GM23338 (cell line): ENCODE results near the gene LPAR1. TPM values are rescaled to one million over a fixed set of nuclear protein-coding genes. Genes with fewer than 3 reads are reported as not detected.

Source experiments
- ATAC-seq: fragments of 200-7000 bp; cut with Tn5 transposase; 3 replicates; pipeline ENCODE4 v1.9.1; 2020
- DNase-seq: peaks from one replicate; pipeline ENCODE4 v3.0.0-alpha.2; 2015; ENCODE audit warnings: low spot score
- H2AFZ ChIP-seq: fragments of 200-600 bp; sonication (generic); 2 replicates; pipeline ENCODE4 v1.8.0; 2016; ENCODE audit warnings: antibody characterized with exemption, mild to moderate bottlenecking, moderate library complexity
- H3F3A ChIP-seq: fragments of 200-600 bp; sonication (generic); replicated peaks from 2 replicates; pipeline ENCODE4 v1.8.0; 2017; ENCODE audit warnings: antibody characterized with exemption, mixed run types, low read depth
- H3K27ac ChIP-seq: fragments of 200-600 bp; sonication (generic); 2 replicates; pipeline ENCODE4 v1.6.1; 2016; ENCODE audit warnings: low read depth
- H3K27me3 ChIP-seq: fragments of 200-600 bp; sonication (generic); 2 replicates; pipeline ENCODE4 v1.8.0; 2016; ENCODE audit warnings: mild to moderate bottlenecking, mixed run types, moderate library complexity; ENCODE audit not compliant: insufficient read depth
- H3K36me3 ChIP-seq: fragments of 200-600 bp; sonication (generic); 2 replicates; pipeline ENCODE4 v1.8.0; 2016; ENCODE audit warnings: mild to moderate bottlenecking; ENCODE audit not compliant: insufficient read depth
- H3K4me1 ChIP-seq: fragments of 200-600 bp; sonication (generic); 2 replicates; pipeline ENCODE4 v1.8.0; 2016; ENCODE audit warnings: mild to moderate bottlenecking, moderate library complexity; ENCODE audit not compliant: insufficient read depth
- H3K4me2 ChIP-seq: fragments of 200-600 bp; sonication (generic); 2 replicates; pipeline ENCODE4 v1.7.1; 2017; ENCODE audit warnings: mixed run types
- H3K4me3 ChIP-seq: fragments of 200-600 bp; sonication (generic); 2 replicates; pipeline ENCODE4 v1.6.1; 2016; ENCODE audit warnings: mixed run types
- H3K79me2 ChIP-seq: fragments of 200-600 bp; sonication (generic); replicated peaks from 2 replicates; pipeline ENCODE4 v1.8.0; 2017; ENCODE audit warnings: mild to moderate bottlenecking; ENCODE audit not compliant: insufficient read depth
- H3K9me2 ChIP-seq: fragments of 200-600 bp; sonication (generic); 2 replicates; pipeline ENCODE4 v1.8.0; 2017; ENCODE audit not compliant: insufficient read depth
- H4K20me1 ChIP-seq: fragments of 200-600 bp; sonication (generic); replicated peaks from 2 replicates; pipeline ENCODE4 v1.8.0; 2017; ENCODE audit warnings: mild to moderate bottlenecking; ENCODE audit not compliant: insufficient read depth
- H3K27ac Mint-ChIP-seq: 2 replicates; pipeline ENCODE4 v1.8.0; 2020; ENCODE audit warnings: inconsistent platforms, mild to moderate bottlenecking, moderate library complexity, mixed read lengths
- H3K27me3 Mint-ChIP-seq: 3 replicates; pipeline ENCODE4 v1.8.0; 2022; ENCODE audit warnings: low read depth, mild to moderate bottlenecking, moderate library complexity, mixed read lengths, inconsistent platforms; ENCODE audit not compliant: insufficient read depth, poor library complexity
- H3K36me3 Mint-ChIP-seq: 3 replicates; pipeline ENCODE4 v1.8.0; 2021; ENCODE audit warnings: low read depth, mild to moderate bottlenecking, inconsistent platforms, moderate library complexity, mixed read lengths
- H3K4me1 Mint-ChIP-seq: 3 replicates; pipeline ENCODE4 v1.8.0; 2020; ENCODE audit warnings: mild to moderate bottlenecking, inconsistent platforms, mixed read lengths
- H3K4me3 Mint-ChIP-seq: 3 replicates; pipeline ENCODE4 v1.8.0; 2021; ENCODE audit warnings: moderate library complexity, mild to moderate bottlenecking, inconsistent platforms, mixed read lengths
- H3K9me3 Mint-ChIP-seq: 3 replicates; pipeline ENCODE4 v1.8.0; 2020; ENCODE audit warnings: moderate library complexity, mild to moderate bottlenecking, inconsistent platforms, mixed read lengths
- CREB1 ChIP-seq: fragments of 250-450 bp; sonication (Bioruptor Pico); IDR thresholded peaks from 2 replicates; pipeline ENCODE4 v1.5.0; 2020; ENCODE audit warnings: low read depth, mild to moderate bottlenecking, moderate library complexity
- CTCF ChIP-seq, 2 experiments: fragments of 200-600 bp in 1 of 2; sonication (generic) in 1 of 2; conservative IDR thresholded peaks; 2 replicates each; pipeline versions ENCODE4 v1.5.1 to v1.6.1; 2016 to 2017; ENCODE audit warnings: antibody characterized with exemption in 2 of 2, low read depth in 2 of 2, mild to moderate bottlenecking in 2 of 2, moderate library complexity in 1 of 2
- ETS1 ChIP-seq: IDR thresholded peaks from 2 replicates; pipeline ENCODE4 v1.6.1; 2016; ENCODE audit warnings: antibody characterized with exemption
- EZH2 ChIP-seq: fragments of 200-600 bp; sonication (generic); IDR thresholded peaks from one replicate; pipeline ENCODE4 v1.8.0; 2017; ENCODE audit warnings: antibody characterized with exemption, mild to moderate bottlenecking, low read depth; ENCODE audit not compliant: unreplicated experiment
- EZH2phosphoT487 ChIP-seq: fragments of 200-600 bp; sonication (generic); IDR thresholded peaks from one replicate; pipeline ENCODE4 v1.8.1; 2018; ENCODE audit warnings: antibody characterized with exemption; ENCODE audit not compliant: unreplicated experiment
- JUNB ChIP-seq: IDR thresholded peaks from one replicate; pipeline ENCODE4 v1.6.1; 2016; ENCODE audit warnings: antibody characterized with exemption; ENCODE audit not compliant: unreplicated experiment
- NANOG ChIP-seq: IDR thresholded peaks from 2 replicates; pipeline ENCODE4 v1.6.1; 2016; ENCODE audit warnings: antibody characterized with exemption, borderline replicate concordance
- POLR2AphosphoS5 ChIP-seq: IDR thresholded peaks from 2 replicates; pipeline ENCODE4 v1.6.1; 2016; ENCODE audit warnings: antibody characterized with exemption, low read depth
- REST ChIP-seq: IDR thresholded peaks from one replicate; pipeline ENCODE4 v1.6.1; 2018; ENCODE audit warnings: antibody characterized with exemption; ENCODE audit not compliant: unreplicated experiment
- STAT1 ChIP-seq: IDR thresholded peaks from one replicate; pipeline ENCODE4 v1.6.1; 2016; ENCODE audit warnings: antibody characterized with exemption; ENCODE audit not compliant: unreplicated experiment
- ZNF114 ChIP-seq: fragments of 250-450 bp; sonication (Bioruptor Pico); IDR thresholded peaks from 2 replicates; pipeline ENCODE4 v1.5.0; 2020; ENCODE audit warnings: mild to moderate bottlenecking, moderate library complexity
- ZNF331 ChIP-seq: fragments of 250-450 bp; sonication (Bioruptor Pico); IDR thresholded peaks from 2 replicates; pipeline ENCODE4 v1.5.0; 2020; ENCODE audit warnings: low read depth, mild to moderate bottlenecking, moderate library complexity
- ZNF462 ChIP-seq: fragments of 250-450 bp; sonication (Bioruptor Pico); IDR thresholded peaks from 2 replicates; pipeline ENCODE4 v1.5.0; 2020; ENCODE audit warnings: mild to moderate bottlenecking, moderate library complexity
- polyA plus RNA-seq: library from polyadenylated mRNA; unstranded; fragments of >200 nt; fragmentation: Nextera tagmentation; extraction: Ambion mirVana; gene quantifications from 2 replicates; pipeline ENCODE4 v1.2.1, GENCODE V29; 2016
- total RNA-seq: library from RNA; depleted of rRNA; stranded (reverse); fragments of >200 nt; shearing (Covaris generic); gene quantifications from 2 replicates; pipeline ENCODE4 v1.2.3, GENCODE V29; 2014

The LPAR1 gene
- total and polyA plus RNA-seq, 2 experiments from 2014 or later, result 1.0 to 3.8 TPM

GRCh38 chr9:110942522-110942921 is 95.7 kb downstream of the LPAR1 start:
- Histone ChIP-seq H3K79me2 (no peaks in the 10 kb centered on the region), H3K36me3 (no peaks in the 10 kb centered on the region), H3K27ac (no peak overlapping the region), H3K27me3 (no peaks in the 10 kb centered on the region), H4K20me1 (no peaks in the 10 kb centered on the region), H3K9me2 (peaks cover 11% of the 10 kb centered on the region; the same call in 1 of the 2 replicates), H2AFZ (no peak overlapping the region), H3K4me1 (0 out of 2 replicates have a peak, but pooled peaks cover 3% of the 10 kb centered on the region), H3K4me2 (no peak overlapping the region), H3F3A (no peaks in the 10 kb centered on the region), H3K4me3 (no peak overlapping the region)
- H3K4me1 Mint-ChIP-seq, result peaks cover 6% of the 10 kb centered on the region
- no peak for TF ChIP-seq JUNB
- TF ChIP-seq ETS1, result no peak
- no peak for TF ChIP-seq EZH2phosphoT487
- no peak for TF ChIP-seq ZNF114 (CRISPR knock-in tag)
- TF ChIP-seq CREB1 (CRISPR knock-in tag), result no peak
- TF ChIP-seq STAT1, result no peak
- TF ChIP-seq ZNF331 (CRISPR knock-in tag), result no peak
- TF ChIP-seq REST, result no peak
- no peak for TF ChIP-seq EZH2
- no peak for TF ChIP-seq NANOG
- TF ChIP-seq POLR2AphosphoS5, result no peak
- TF ChIP-seq CTCF (conservative IDR thresholded peaks at IDR 0.05; ENCODE audit: low read depth in 2 of 2), result no peak
- TF ChIP-seq ZNF462 (CRISPR knock-in tag), result no peak
- H3K4me3 Mint-ChIP-seq, result no peak overlapping the region
- no peak for DNase-seq
- H3K9me3 Mint-ChIP-seq, result no peaks in the 10 kb centered on the region
- H3K27me3 Mint-ChIP-seq, result no peaks in the 10 kb centered on the region
- no peak for ATAC-seq
- H3K36me3 Mint-ChIP-seq, result no peaks in the 10 kb centered on the region
- no peak overlapping the region for H3K27ac Mint-ChIP-seq
